MM.1S (cell line): ENCODE data around the gene SIL1.

Experiments used
- DNase-seq: peaks from one replicate; pipeline ENCODE4 v3.0.0-alpha.2; 2015
- H2AFZ ChIP-seq: fragments of 300-600 bp; sonication (generic); 2 replicates; pipeline ENCODE4 v1.6.0; 2016; ENCODE audit warnings: antibody characterized with exemption, low read length
- H3F3A ChIP-seq: fragments of 300-600 bp; sonication (generic); 2 replicates; pipeline ENCODE4 v1.6.1; 2016; ENCODE audit warnings: mild to moderate bottlenecking, antibody characterized with exemption, low read length, moderate library complexity, mixed read lengths; ENCODE audit not compliant: insufficient read depth
- H3K27ac ChIP-seq: fragments of 300-600 bp; sonication (generic); 2 replicates; pipeline ENCODE4 v1.5.1; 2016; ENCODE audit warnings: mild to moderate bottlenecking, low read length
- H3K27me3 ChIP-seq: fragments of 300-600 bp; sonication (generic); replicated peaks from 2 replicates; pipeline ENCODE4 v1.6.0; 2016; ENCODE audit warnings: low read length; ENCODE audit not compliant: insufficient read depth
- H3K36me3 ChIP-seq: fragments of 300-600 bp; sonication (generic); replicated peaks from 2 replicates; pipeline ENCODE4 v1.6.1; 2016; ENCODE audit warnings: mild to moderate bottlenecking, low read length, mixed read lengths; ENCODE audit not compliant: insufficient read depth
- H3K4me1 ChIP-seq: fragments of 300-600 bp; sonication (generic); 2 replicates; pipeline ENCODE4 v1.6.1; 2016; ENCODE audit warnings: low read length, mixed read lengths
- H3K4me2 ChIP-seq: fragments of 300-600 bp; sonication (generic); 2 replicates; pipeline ENCODE4 v1.6.0; 2016; ENCODE audit warnings: low read depth, low read length
- H3K4me3 ChIP-seq: fragments of 300-600 bp; sonication (generic); 2 replicates; pipeline ENCODE4 v1.5.1; 2016; ENCODE audit warnings: low read length, mixed read lengths
- H3K79me2 ChIP-seq: fragments of 300-600 bp; sonication (generic); 2 replicates; pipeline ENCODE4 v1.6.1; 2016; ENCODE audit warnings: mixed run types, low read length, mixed read lengths
- H3K9ac ChIP-seq: fragments of 300-600 bp; sonication (generic); 2 replicates; pipeline ENCODE4 v1.6.1; 2016; ENCODE audit warnings: low read length, mixed read lengths
- H3K9me2 ChIP-seq: fragments of 300-600 bp; sonication (generic); replicated peaks from 2 replicates; pipeline ENCODE4 v1.6.1; 2016; ENCODE audit warnings: mild to moderate bottlenecking, low read length, mixed read lengths; ENCODE audit not compliant: insufficient read depth
- H3K9me3 ChIP-seq: fragments of 300-600 bp; sonication (generic); replicated peaks from 2 replicates; pipeline ENCODE4 v1.6.1; 2016; ENCODE audit warnings: mild to moderate bottlenecking, low read length, mixed read lengths; ENCODE audit not compliant: insufficient read depth
- H4K20me1 ChIP-seq: fragments of 300-600 bp; sonication (generic); 2 replicates; pipeline ENCODE4 v1.6.1; 2016; ENCODE audit warnings: mild to moderate bottlenecking, low read length, moderate library complexity, mixed read lengths; ENCODE audit not compliant: insufficient read depth
- CTCF ChIP-seq: fragments of 300-600 bp; sonication (generic); IDR thresholded peaks from 2 replicates; pipeline ENCODE4 v1.5.1; 2016; ENCODE audit warnings: antibody characterized with exemption, low read length, mixed read lengths
- EZH2 ChIP-seq: fragments of 300-600 bp; sonication (generic); optimal IDR thresholded peaks from 2 replicates; pipeline ENCODE3; 2017; ENCODE audit warnings: low read depth, mild to moderate bottlenecking, antibody characterized with exemption, low read length, mixed read lengths
- EZH2phosphoT487 ChIP-seq: fragments of 300-600 bp; sonication (generic); IDR thresholded peaks from 2 replicates; pipeline ENCODE4 v1.6.1; 2018; ENCODE audit warnings: antibody characterized with exemption, low read length

SIL1 gene

DNA sequence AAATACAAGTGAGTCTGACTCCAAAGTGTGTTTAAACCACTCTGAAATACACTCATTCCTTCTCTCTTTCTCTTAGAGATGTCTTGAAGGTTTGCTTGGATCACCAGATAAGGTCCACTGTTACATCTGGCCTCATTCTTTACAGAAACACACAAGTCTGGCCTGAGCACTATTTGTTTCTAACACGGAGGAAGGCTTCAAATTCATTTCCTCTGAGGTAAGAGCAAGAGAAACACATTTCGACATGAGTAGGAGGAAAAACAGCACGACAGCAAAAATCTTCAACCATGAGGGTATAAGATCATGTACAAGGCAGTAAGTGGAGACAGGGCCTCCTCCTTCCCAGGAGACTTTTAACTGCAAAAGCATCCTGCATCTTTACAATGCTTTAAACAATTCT, 8.0 kb downstream of the SIL1 start:
- no peak overlapping the region for H3K4me2 ChIP-seq
- no peak overlapping the region for H3K9ac ChIP-seq
- H3F3A ChIP-seq = peaks cover 10% of the 10 kb centered on the region
- no peak overlapping the region for H2AFZ ChIP-seq
- H3K79me2 ChIP-seq = peaks cover 6% of the 10 kb centered on the region; the same call in 1 of the 2 replicates
- no peak overlapping the region for H3K27ac ChIP-seq
- DNase-seq = no peak
- peaks cover 18% of the 10 kb centered on the region for H3K4me1 ChIP-seq
- no peaks in the 10 kb centered on the region for H3K27me3 ChIP-seq
- H3K36me3 ChIP-seq = no peaks in the 10 kb centered on the region
- TF ChIP-seq CTCF = no peak
- TF ChIP-seq EZH2 = no peak
- TF ChIP-seq EZH2phosphoT487 = no peak
- H3K9me3 ChIP-seq = no peaks in the 10 kb centered on the region
- no peaks in the 10 kb centered on the region for H4K20me1 ChIP-seq
- no peak overlapping the region for H3K4me3 ChIP-seq
- H3K9me2 ChIP-seq = no peaks in the 10 kb centered on the region

GRCh38 chr5:139188558-139189270, 9.5 kb downstream of the SIL1 start:
- no peak for TF ChIP-seq EZH2phosphoT487
- TF ChIP-seq CTCF = no peak
- TF ChIP-seq EZH2 = no peak
- Histone ChIP-seq H3K9ac (no peak overlapping the region), H3F3A (peaks cover 10% of the 10 kb centered on the region), H3K27ac (no peak overlapping the region), H3K9me3 (no peaks in the 10 kb centered on the region), H3K4me1 (peaks cover 19% of the 10 kb centered on the region), H3K9me2 (no peaks in the 10 kb centered on the region), H3K4me3 (no peak overlapping the region), H4K20me1 (no peaks in the 10 kb centered on the region), H3K4me2 (no peak overlapping the region), H3K36me3 (no peaks in the 10 kb centered on the region), H3K79me2 (peaks cover 14% of the 10 kb centered on the region; the same call in 1 of the 2 replicates), H2AFZ (no peak overlapping the region), H3K27me3 (no peaks in the 10 kb centered on the region)
- no peak for DNase-seq

DNA sequence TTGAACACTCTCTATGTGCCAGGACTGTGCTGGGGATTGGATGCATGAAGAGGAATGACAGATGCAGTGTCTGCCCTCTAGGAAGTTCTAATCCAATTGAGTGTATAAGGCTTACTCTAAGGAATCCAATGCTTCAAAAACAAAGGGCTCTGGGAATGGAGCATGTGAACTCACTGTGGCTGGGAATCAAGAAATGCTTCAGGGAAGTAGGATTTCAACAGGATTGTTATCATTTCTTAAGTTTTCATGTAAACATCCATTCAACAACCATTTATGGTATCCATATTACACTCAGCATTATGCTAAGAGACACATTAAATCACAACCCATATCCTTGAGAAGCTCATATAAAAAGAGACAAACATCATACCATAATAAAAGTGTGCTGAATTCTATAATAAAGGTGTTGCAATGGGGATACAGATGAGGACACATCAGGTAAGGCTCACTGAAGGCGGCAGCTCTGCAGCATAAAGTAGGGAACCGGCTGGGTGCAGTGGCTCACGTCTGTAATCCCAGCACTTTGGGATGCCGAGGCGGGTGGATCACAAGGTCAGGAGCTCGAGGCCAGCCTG, 11.3 kb downstream of the SIL1 start:
- Histone ChIP-seq H3K79me2 (peaks cover 11% of the 10 kb centered on the region; the same call in 1 of the 2 replicates), H3K36me3 (no peaks in the 10 kb centered on the region), H3K27ac (no peak overlapping the region), H3K9me3 (no peaks in the 10 kb centered on the region), H2AFZ (no peak overlapping the region), H3K27me3 (no peaks in the 10 kb centered on the region), H3F3A (peaks cover 10% of the 10 kb centered on the region), H3K4me2 (peak overlapping the region; percentile 79; the same call in 1 of the 2 replicates), H3K4me3 (no peak overlapping the region), H3K4me1 (peaks cover 19% of the 10 kb centered on the region), H4K20me1 (no peaks in the 10 kb centered on the region), H3K9me2 (no peaks in the 10 kb centered on the region), H3K9ac (no peak overlapping the region)
- no peak for TF ChIP-seq EZH2phosphoT487
- no peak for TF ChIP-seq CTCF
- TF ChIP-seq EZH2 = no peak
- no peak for DNase-seq
